Measurements from ENCODE around the gene FOSB. TPM values are rescaled to one million over a fixed set of nuclear protein-coding genes. Genes with fewer than 3 reads are reported as not detected.

The FOSB gene
- total and polyA plus RNA-seq, 5 donors from 2014 or later = 5.2 to 731 (median 11.3) TPM

DNA sequence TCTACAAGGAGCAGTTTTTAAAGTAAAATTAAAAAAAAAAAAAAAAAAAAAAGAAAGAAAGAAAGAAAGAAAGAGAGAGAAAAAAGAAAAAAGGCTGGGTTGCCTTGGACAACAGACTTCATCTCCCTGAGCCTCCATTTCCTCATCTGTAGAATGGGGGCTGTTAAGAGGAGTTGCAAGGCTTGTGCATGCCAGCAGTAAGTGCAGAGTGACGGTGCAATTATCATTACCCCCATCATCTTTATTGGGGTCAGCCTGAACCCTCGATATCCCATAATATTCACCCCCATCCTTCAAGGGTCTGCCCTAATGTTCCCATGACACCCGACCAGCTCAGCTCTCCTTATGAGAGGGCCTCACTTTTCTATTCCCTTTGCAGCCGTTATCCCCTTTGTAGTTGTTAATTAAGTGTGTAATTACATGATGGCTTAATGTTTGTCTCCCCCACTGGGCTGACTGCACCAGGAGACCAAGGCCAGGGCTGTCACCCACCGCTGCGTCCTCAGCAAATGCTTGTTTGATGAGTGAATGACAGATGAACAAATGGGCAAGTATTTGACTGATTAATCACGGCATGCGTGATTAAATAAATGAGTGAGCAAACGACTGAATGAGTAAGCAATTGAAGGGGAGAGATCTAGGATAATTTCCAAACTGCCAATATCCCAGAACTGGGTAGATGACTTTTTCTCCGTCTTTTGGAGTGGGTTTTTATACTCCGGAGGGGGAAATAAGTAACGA, 10.1 kb downstream of the FOSB start:
- Histone ChIP-seq H3K9me3 (ENCODE audit: control insufficient read depth in 2 of 2, low read length in 2 of 2) (no peaks in the 10 kb centered on the region), H3K36me3 (ENCODE audit: control insufficient read depth, insufficient read depth, low read length) (peaks cover 1% of the 10 kb centered on the region), H3K27ac (ENCODE audit: insufficient read depth, low read length, poor library complexity, severe bottlenecking) (peak overlapping the region; percentile 95), H3K4me3 (ENCODE audit: low read depth, low read length) (peak overlapping the region; percentile 87), H3K27me3 (ENCODE audit: control insufficient read depth, insufficient read depth, low read length) (no peaks in the 10 kb centered on the region), H3K4me1 (ENCODE audit: control insufficient read depth, insufficient read depth, low read length, poor library complexity, severe bottlenecking) (peaks cover 14% of the 10 kb centered on the region)
- peaks cover 12 to 31% (median 23%) of the 10 kb centered on the region in 4 donors for H3K4me1 Mint-ChIP-seq
- no peaks in the 10 kb centered on the region for H3K36me3 Mint-ChIP-seq
- H3K27me3 Mint-ChIP-seq = peaks cover 8% of the 10 kb centered on the region
- no peak for DNase-seq
- peak overlapping the region; percentile 95 to 99 (median 98) for H3K27ac Mint-ChIP-seq
- H3K4me3 Mint-ChIP-seq = peak overlapping the region; percentile 90 to 95 (median 91)
- no peak for ATAC-seq (ENCODE audit: low read depth in 2 of 2)
- peaks cover 0 to 1% (median 0%) of the 10 kb centered on the region in 7 donors for H3K9me3 Mint-ChIP-seq

- no peaks in the 10 kb centered on the region for H3K36me3 Mint-ChIP-seq
- peaks cover 8% of the 10 kb centered on the region for H3K27me3 Mint-ChIP-seq
- Histone ChIP-seq H3K27ac (ENCODE audit: insufficient read depth, low read length, poor library complexity, severe bottlenecking) (peak overlapping the region; percentile 95), H3K4me3 (ENCODE audit: low read depth, low read length) (peak overlapping the region; percentile 87), H3K36me3 (ENCODE audit: control insufficient read depth, insufficient read depth, low read length) (no peaks in the 10 kb centered on the region), H3K27me3 (ENCODE audit: control insufficient read depth, insufficient read depth, low read length) (no peaks in the 10 kb centered on the region), H3K4me1 (ENCODE audit: control insufficient read depth, insufficient read depth, low read length, poor library complexity, severe bottlenecking) (peaks cover 14% of the 10 kb centered on the region), H3K9me3 (ENCODE audit: control insufficient read depth in 2 of 2, low read length in 2 of 2) (no peaks in the 10 kb centered on the region)
- peaks cover 0 to 1% (median 0%) of the 10 kb centered on the region in 7 donors for H3K9me3 Mint-ChIP-seq
- ATAC-seq (ENCODE audit: low read depth in 2 of 2) (peak; percentile 85 to 86), DNase-seq (peak; percentile 78 to 93 (median 90))
- peak overlapping the region; percentile 90 to 95 (median 91) for H3K4me3 Mint-ChIP-seq
- H3K27ac Mint-ChIP-seq = peak overlapping the region; percentile 95 to 99 (median 98)
- peaks cover 12 to 31% (median 23%) of the 10 kb centered on the region in 4 donors for H3K4me1 Mint-ChIP-seq
Observed at GRCh38 chr19:45478454-45479238, 10.8 kb downstream of the FOSB start.

- Histone ChIP-seq H3K36me3 (ENCODE audit: control insufficient read depth, insufficient read depth, low read length) (no peaks in the 10 kb centered on the region), H3K4me1 (ENCODE audit: control insufficient read depth, insufficient read depth, low read length, poor library complexity, severe bottlenecking) (peaks cover 15% of the 10 kb centered on the region), H3K9me3 (ENCODE audit: control insufficient read depth in 2 of 2, low read length in 2 of 2) (no peaks in the 10 kb centered on the region), H3K27me3 (ENCODE audit: control insufficient read depth, insufficient read depth, low read length) (no peaks in the 10 kb centered on the region), H3K4me3 (ENCODE audit: low read depth, low read length) (no peak overlapping the region), H3K27ac (ENCODE audit: insufficient read depth, low read length, poor library complexity, severe bottlenecking) (no peak overlapping the region)
- peaks cover 7 to 26% (median 16%) of the 10 kb centered on the region in 4 donors for H3K4me1 Mint-ChIP-seq
- ATAC-seq (ENCODE audit: low read depth in 2 of 2) (no peak), DNase-seq (no peak)
- H3K27ac Mint-ChIP-seq = no peak overlapping the region
- peaks cover 13% of the 10 kb centered on the region for H3K27me3 Mint-ChIP-seq
- no peak overlapping the region for H3K4me3 Mint-ChIP-seq
- H3K9me3 Mint-ChIP-seq = no peaks in the 10 kb centered on the region
- no peaks in the 10 kb centered on the region for H3K36me3 Mint-ChIP-seq
Observed at GRCh38 chr19:45483033-45483432, 15.2 kb downstream of the FOSB start.

GRCh38 chr19:45484273-45484945, 16.6 kb downstream of the FOSB start:
- no peak overlapping the region for H3K27ac Mint-ChIP-seq
- no peaks in the 10 kb centered on the region for H3K36me3 Mint-ChIP-seq
- H3K4me1 Mint-ChIP-seq = peaks cover 0 to 17% (median 7%) of the 10 kb centered on the region in 4 donors
- Histone ChIP-seq H3K4me3 (ENCODE audit: low read depth, low read length) (no peak overlapping the region), H3K9me3 (ENCODE audit: control insufficient read depth in 2 of 2, low read length in 2 of 2) (no peaks in the 10 kb centered on the region), H3K4me1 (ENCODE audit: control insufficient read depth, insufficient read depth, low read length, poor library complexity, severe bottlenecking) (peaks cover 7% of the 10 kb centered on the region), H3K27me3 (ENCODE audit: control insufficient read depth, insufficient read depth, low read length) (no peaks in the 10 kb centered on the region), H3K27ac (ENCODE audit: insufficient read depth, low read length, poor library complexity, severe bottlenecking) (no peak overlapping the region), H3K36me3 (ENCODE audit: control insufficient read depth, insufficient read depth, low read length) (no peaks in the 10 kb centered on the region)
- DNase-seq = no peak
- peak overlapping the region; percentile 20 to 78 (median 64) for H3K4me3 Mint-ChIP-seq
- ATAC-seq (ENCODE audit: low read depth in 2 of 2) = no peak
- H3K9me3 Mint-ChIP-seq = peaks cover 0 to 2% (median 0%) of the 10 kb centered on the region in 7 donors
- H3K27me3 Mint-ChIP-seq = peaks cover 5% of the 10 kb centered on the region

DNA sequence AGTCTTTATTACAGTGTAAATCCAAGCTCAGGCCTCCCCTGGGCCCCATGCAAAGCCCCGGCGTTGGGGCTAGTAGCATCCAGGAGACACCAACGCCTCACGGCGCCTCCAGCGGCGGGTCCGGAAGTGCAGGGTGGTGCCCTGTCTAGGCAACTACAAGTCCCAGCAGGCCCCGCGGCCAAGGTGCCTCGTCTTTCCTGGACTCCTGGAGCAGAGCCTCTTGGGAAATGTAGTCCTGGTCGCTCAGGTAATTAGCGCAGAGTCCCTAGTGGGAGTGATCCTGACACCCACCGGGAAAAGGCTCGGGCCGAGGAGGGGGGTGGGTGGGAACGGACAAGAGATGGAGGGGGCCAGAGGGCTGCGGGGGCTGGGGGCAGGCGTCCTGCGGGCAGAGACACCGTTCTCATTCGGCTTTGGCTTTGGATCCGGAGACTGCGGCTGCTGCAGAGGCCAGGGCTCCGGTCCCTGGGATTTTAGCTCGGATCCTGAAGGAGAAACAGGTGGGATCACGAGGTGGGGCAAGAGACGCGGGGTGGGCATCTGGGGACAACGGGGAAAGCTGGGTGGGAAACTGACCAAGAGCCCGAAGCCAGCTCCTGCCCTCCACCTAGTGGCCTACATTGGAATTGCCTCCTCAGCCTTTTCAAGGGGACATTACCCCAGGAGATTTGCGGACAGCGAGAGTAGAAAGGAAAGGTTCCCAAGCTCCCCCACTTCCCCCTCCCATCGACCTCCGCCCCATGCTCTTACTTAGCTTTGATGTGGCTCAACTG, 17.7 kb downstream of the FOSB start:
- H3K27me3 ChIP-seq (ENCODE audit: control insufficient read depth, insufficient read depth, low read length) = no peaks in the 10 kb centered on the region
- ATAC-seq (ENCODE audit: low read depth in 2 of 2) = peak; percentile 100
- peak overlapping the region in 1 of 3 donors; percentile 88 for H3K27ac Mint-ChIP-seq
- H3K36me3 ChIP-seq (ENCODE audit: control insufficient read depth, insufficient read depth, low read length) = no peaks in the 10 kb centered on the region
- H3K4me1 ChIP-seq (ENCODE audit: control insufficient read depth, insufficient read depth, low read length, poor library complexity, severe bottlenecking) = peaks cover 7% of the 10 kb centered on the region
- H3K27ac ChIP-seq (ENCODE audit: insufficient read depth, low read length, poor library complexity, severe bottlenecking) = peak overlapping the region; percentile 35
- peaks cover 0 to 2% (median 0%) of the 10 kb centered on the region in 7 donors for H3K9me3 Mint-ChIP-seq
- H3K27me3 Mint-ChIP-seq = peaks cover 5% of the 10 kb centered on the region
- peaks cover 0 to 17% (median 6%) of the 10 kb centered on the region in 4 donors for H3K4me1 Mint-ChIP-seq
- no peaks in the 10 kb centered on the region for H3K9me3 ChIP-seq (ENCODE audit: control insufficient read depth in 2 of 2, low read length in 2 of 2)
- H3K36me3 Mint-ChIP-seq = no peaks in the 10 kb centered on the region
- peak overlapping the region; percentile 87 to 98 (median 94) for H3K4me3 Mint-ChIP-seq
- DNase-seq = peak; percentile 93 to 96 (median 95)
- peak overlapping the region; percentile 66 for H3K4me3 ChIP-seq (ENCODE audit: low read depth, low read length)

DNA sequence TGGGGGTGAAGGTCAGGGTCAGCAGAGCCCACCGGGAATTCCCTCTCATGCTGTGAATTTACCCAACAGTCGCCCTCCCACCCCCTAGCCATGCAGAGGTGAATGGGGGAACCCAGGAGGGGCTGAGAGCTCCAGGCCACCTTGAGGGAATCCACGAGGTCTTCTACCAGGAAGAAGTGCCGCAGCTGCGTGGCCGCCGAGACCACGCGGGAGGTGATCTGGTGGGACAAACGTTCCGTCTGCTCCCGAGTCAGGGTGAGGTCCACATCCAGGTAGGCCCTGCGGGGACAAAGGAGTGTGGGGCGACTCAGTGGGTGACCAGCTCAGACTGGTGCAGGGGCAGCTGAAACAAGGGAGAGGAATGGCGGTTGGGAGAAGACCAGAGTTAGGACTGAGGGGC, 20.9 kb downstream of the FOSB start:
- peaks cover 16% of the 10 kb centered on the region for H3K4me1 ChIP-seq (ENCODE audit: control insufficient read depth, insufficient read depth, low read length, poor library complexity, severe bottlenecking)
- no peak overlapping the region for H3K27ac ChIP-seq (ENCODE audit: insufficient read depth, low read length, poor library complexity, severe bottlenecking)
- no peaks in the 10 kb centered on the region for H3K9me3 ChIP-seq (ENCODE audit: control insufficient read depth in 2 of 2, low read length in 2 of 2)
- H3K36me3 ChIP-seq (ENCODE audit: control insufficient read depth, insufficient read depth, low read length) = no peaks in the 10 kb centered on the region
- no peak overlapping the region for H3K4me3 ChIP-seq (ENCODE audit: low read depth, low read length)
- no peaks in the 10 kb centered on the region for H3K36me3 Mint-ChIP-seq
- peak overlapping the region in 1 of 4 donors; percentile 52 for H3K4me3 Mint-ChIP-seq
- peaks cover 21% of the 10 kb centered on the region for H3K27me3 Mint-ChIP-seq
- H3K4me1 Mint-ChIP-seq = peaks cover 0 to 25% (median 13%) of the 10 kb centered on the region in 4 donors
- H3K27me3 ChIP-seq (ENCODE audit: control insufficient read depth, insufficient read depth, low read length) = no peaks in the 10 kb centered on the region
- peaks cover 0 to 2% (median 0%) of the 10 kb centered on the region in 7 donors for H3K9me3 Mint-ChIP-seq
- DNase-seq (no peak), ATAC-seq (ENCODE audit: low read depth in 2 of 2) (no peak)
- H3K27ac Mint-ChIP-seq = no peak overlapping the region

Data from CD4-positive, CD25-positive, alpha-beta regulatory T cell (primary cell).